GM12878 (cell line): ENCODE measurements around the gene ITIH1. TPM values are rescaled to one million over a fixed set of nuclear protein-coding genes. Genes with fewer than 3 reads are reported as not detected.

Experiments used
- ATAC-seq: fragments of 200-7000 bp; cut with Tn5 transposase; 3 replicates; pipeline ENCODE4 v1.9.1; 2020; ENCODE audit warnings: mild to moderate bottlenecking, moderate library complexity
- BruUV-seq: library from RNA; stranded (reverse); fragments of 400-500 nt; replicated peaks from 2 replicates; lab custom pipeline; 2021; lab: Mats Ljungman, UMichigan
- CTCF ChIA-PET: fragments of 300-600 bp; sonication (Branson Sonifier 250); formaldehyde crosslinking; extraction: SDS; loops from one replicate; lab custom pipeline; 2021; ENCODE audit warnings: inconsistent platforms; lab: Yijun Ruan, JAX
- POLR2A ChIA-PET: fragments of 350-600 bp; formaldehyde crosslinking; extraction: SDS; loops from one replicate; lab custom pipeline; 2021; ENCODE audit warnings: inconsistent platforms; lab: Charles Lee
- RAD21 ChIA-PET: fragments of 300-600 bp; sonication (Branson Sonifier 250); formaldehyde crosslinking; loops from one replicate; lab custom pipeline; 2023; ENCODE audit warnings: antibody characterized with exemption; ENCODE audit not compliant: unreplicated experiment; lab: Charles Lee
- SMC1A ChIA-PET: fragments of 300-600 bp; sonication (Branson Sonifier 250); formaldehyde crosslinking; loops from one replicate; lab custom pipeline; 2023; ENCODE audit not compliant: unreplicated experiment, uncharacterized antibody; lab: Charles Lee
- DNase-seq: peaks from one replicate; pipeline ENCODE4 v3.0.0-alpha.2; 2011; ENCODE audit warnings: low read depth, low spot score
- FAIRE-seq: peaks from 3 replicates; lab custom pipeline; 2011; peaks lifted over from hg19 to GRCh38; lab: Jason Lieb, UNC
- H2AFZ ChIP-seq: 2 replicates; pipeline ENCODE4 v1.6.0; 2011; ENCODE audit warnings: low read depth, low read length, control low read depth; ENCODE audit not compliant: control insufficient read depth
- H3K27ac ChIP-seq: 2 replicates; pipeline ENCODE4 v1.5.1; 2011; ENCODE audit warnings: control low read depth; ENCODE audit not compliant: control insufficient read depth, insufficient read depth
- H3K27me3 ChIP-seq, 2 experiments: replicated peaks in 1 of 2; 2 replicates each; pipeline versions ENCODE4 v1.6.0 to v1.6.1; 2011; ENCODE audit warnings: low read length in 1 of 2; ENCODE audit not compliant: control insufficient read depth in 2 of 2, insufficient read depth in 2 of 2
- H3K36me3 ChIP-seq, 2 experiments: 2 replicates each; pipeline ENCODE4 v1.5.1; 2011; ENCODE audit warnings: low read length in 1 of 2; ENCODE audit not compliant: control insufficient read depth in 2 of 2, insufficient read depth in 2 of 2
- H3K4me1 ChIP-seq: 2 replicates; pipeline ENCODE4 v1.6.1; 2011; ENCODE audit warnings: mild to moderate bottlenecking, low read length, moderate library complexity, mixed read lengths; ENCODE audit not compliant: control insufficient read depth, insufficient read depth
- H3K4me2 ChIP-seq: 2 replicates; pipeline ENCODE4 v1.6.0; 2011; ENCODE audit warnings: control low read depth; ENCODE audit not compliant: control insufficient read depth, insufficient read depth
- H3K4me3 ChIP-seq: fragments of 200-600 bp; sonication (generic); 2 replicates; pipeline ENCODE4 v1.5.1; 2016
- H3K79me2 ChIP-seq: 2 replicates; pipeline ENCODE4 v1.6.0; 2011; ENCODE audit warnings: low read length; ENCODE audit not compliant: control insufficient read depth, insufficient read depth
- H3K9ac ChIP-seq: 2 replicates; pipeline ENCODE4 v1.8.0; 2011; ENCODE audit warnings: low read length, control low read depth, mixed read lengths; ENCODE audit not compliant: control insufficient read depth, insufficient read depth
- H3K9me3 ChIP-seq: replicated peaks from 3 replicates; pipeline ENCODE4 v1.5.1; 2011; ENCODE audit warnings: mild to moderate bottlenecking, low read length; ENCODE audit not compliant: control insufficient read depth, insufficient read depth
- H4K20me1 ChIP-seq: 2 replicates; pipeline ENCODE4 v1.6.0; 2011; ENCODE audit not compliant: control insufficient read depth, insufficient read depth
- CHD1 ChIP-seq: IDR thresholded peaks from 2 replicates; pipeline ENCODE4 v1.6.1; 2012; ENCODE audit warnings: low read depth, low read length, improper control_type of control experiment
- EP300 ChIP-seq, 2 experiments: fragments of 150-350 bp in 1 of 2; IDR thresholded peaks; 2 replicates each; pipeline ENCODE4 v1.6.1; 2011 to 2012; ENCODE audit warnings: low read depth in 2 of 2, low read length in 2 of 2, borderline replicate concordance in 1 of 2, improper control_type of control experiment in 1 of 2, inconsistent platforms in 1 of 2; ENCODE audit not compliant: control insufficient read depth in 1 of 2
- ESRRA ChIP-seq: IDR thresholded peaks from 2 replicates; pipeline ENCODE4 v1.6.1; 2012; ENCODE audit warnings: mild to moderate bottlenecking, low read length, improper control_type of control experiment
- MEF2B ChIP-seq: fragments of 450-650 bp; IDR thresholded peaks from 2 replicates; pipeline ENCODE4 v1.6.1; 2018; ENCODE audit warnings: mild to moderate bottlenecking, moderate library complexity; ENCODE audit not compliant: partially characterized antibody, poor library complexity, severe bottlenecking
- MYB ChIP-seq: fragments of 150-350 bp; IDR thresholded peaks from 2 replicates; pipeline ENCODE4 v1.6.1; 2014; ENCODE audit warnings: mild to moderate bottlenecking, low read depth, low read length, borderline replicate concordance
- NFXL1 ChIP-seq: fragments of 450-650 bp; IDR thresholded peaks from 2 replicates; pipeline ENCODE4 v1.6.1; 2017; ENCODE audit warnings: antibody characterized with exemption, mild to moderate bottlenecking, borderline replicate concordance
- RELA ChIP-seq: fragments of 450-650 bp; IDR thresholded peaks from 2 replicates; pipeline ENCODE4 v1.8.0; 2014; ENCODE audit warnings: borderline replicate concordance; ENCODE audit not compliant: partially characterized antibody
- SREBF2 ChIP-seq: IDR thresholded peaks from 2 replicates; pipeline ENCODE4 v1.6.1; 2012; ENCODE audit warnings: mild to moderate bottlenecking, low read length
- STAT3 ChIP-seq: IDR thresholded peaks from 2 replicates; pipeline ENCODE4 v1.6.1; 2011; ENCODE audit warnings: low read depth, low read length, improper control_type of control experiment
- TCF3 ChIP-seq: IDR thresholded peaks from 2 replicates; pipeline ENCODE4 v1.6.1; 2012; ENCODE audit warnings: low read depth, mild to moderate bottlenecking, low read length, borderline replicate concordance; ENCODE audit not compliant: insufficient read depth
- WGBS: methylation state at CpG from one replicate; pipeline ENCODE4 v1.1.6; 2016; ENCODE audit warnings: low lambda C conversion rate; ENCODE audit not compliant: insufficient replicate concordance, insufficient coverage; ENCODE audit errors: missing lambda C conversion rate; 5-methylcytosine and 5-hydroxymethylcytosine counted together
- in situ Hi-C: fragments of 300-500 bp; cut with MboI; formaldehyde crosslinking; loops from 9 replicates; pipeline ENCODE4 v1.14.3; 2018; ENCODE audit warnings: mixed read lengths
- intact Hi-C: fragments of 100-400 bp; cut with micrococcal nuclease; formaldehyde crosslinking; loops from one replicate; pipeline ENCODE4 v1.14.2; 2022; ENCODE audit not compliant: unreplicated experiment
- polyA plus RNA-seq, 11 experiments: library from polyadenylated mRNA; depleted of rRNA in 4 of 11; unstranded in 6 of 11; stranded (reverse) in 5 of 11; fragments of >200 nt; fragmentation: Nextera tagmentation in 4 of 11; fragmentation: Illumina TruSeq in 1 of 11; extraction: Ambion mirVana in 4 of 11; extraction: Trizol in 1 of 11; gene quantifications; 1 replicate in 1 of 11; 2 replicates in 10 of 11; pipeline versions ENCODE4 v1.2.1 to v1.2.3, GENCODE V29; 2011 to 2016; ENCODE audit warnings: inconsistent platforms in 2 of 11, missing spikeins in 2 of 11, low read depth in 1 of 11
- total RNA-seq, 4 experiments: library from RNA; depleted of rRNA in 3 of 4; stranded (reverse); fragments of >200 nt in 3 of 4; fragmentation: Illumina TruSeq in 1 of 4; extraction: Trizol in 1 of 4; gene quantifications; 2 replicates each; pipeline versions ENCODE4 v1.2.1 to v1.2.3, GENCODE V29; 2013 to 2021
- TF ChIP-seq, protein P1 (sequence below): IDR thresholded peaks from 2 replicates; pipeline ENCODE4 v1.6.1; 2011; ENCODE audit warnings: borderline replicate concordance, low read depth, mild to moderate bottlenecking, moderate library complexity, low read length; ENCODE audit not compliant: insufficient read depth, poor library complexity, severe bottlenecking

The ITIH1 gene
- total and polyA plus RNA-seq, 10 of the 15 experiments (the other 5 are each of a cell fraction or from before 2014, with no cell fraction given): 0.33 to 0.64 (median 0.44) TPM; not detected in 7

DNA sequence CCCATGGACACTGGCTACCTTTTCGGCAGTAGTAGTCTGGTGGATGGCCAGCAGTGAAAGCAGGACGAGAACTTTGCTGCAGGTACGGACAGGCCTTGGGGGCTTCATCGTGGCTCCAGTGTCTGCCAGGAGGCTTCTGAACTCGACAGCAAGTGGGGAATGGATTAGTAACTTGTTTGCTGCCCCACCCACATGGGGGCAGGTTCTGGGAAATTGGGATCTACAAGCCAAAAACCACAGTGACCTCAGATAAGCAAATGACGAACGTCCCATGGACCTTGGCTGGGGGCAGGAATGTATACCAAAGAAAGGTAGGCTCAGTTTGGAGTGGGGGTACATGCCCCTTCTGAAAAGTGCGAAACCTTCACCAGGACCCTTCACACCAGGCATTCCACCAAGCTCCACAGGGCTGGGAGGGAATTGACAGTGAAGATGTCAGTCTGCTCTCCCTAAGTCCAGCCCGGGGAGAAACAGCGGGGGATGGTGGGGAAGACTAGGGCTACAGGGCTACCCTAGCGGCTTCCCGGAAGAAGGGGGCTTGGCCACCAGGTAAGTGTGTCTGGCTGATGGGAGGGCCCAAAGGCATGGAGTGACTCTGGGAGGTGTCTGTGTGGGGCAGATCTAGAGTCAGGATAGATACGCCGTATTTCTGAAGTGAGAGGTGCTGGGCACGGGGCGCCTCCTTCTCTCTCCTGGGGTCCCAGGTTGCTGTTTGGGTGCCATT lies 53.3 kb downstream of the ITIH1 start, which contains the start of gene ITIH4 (continued):
- TF ChIP-seq SREBF2 (no peak), RELA (no peak)

DNA sequence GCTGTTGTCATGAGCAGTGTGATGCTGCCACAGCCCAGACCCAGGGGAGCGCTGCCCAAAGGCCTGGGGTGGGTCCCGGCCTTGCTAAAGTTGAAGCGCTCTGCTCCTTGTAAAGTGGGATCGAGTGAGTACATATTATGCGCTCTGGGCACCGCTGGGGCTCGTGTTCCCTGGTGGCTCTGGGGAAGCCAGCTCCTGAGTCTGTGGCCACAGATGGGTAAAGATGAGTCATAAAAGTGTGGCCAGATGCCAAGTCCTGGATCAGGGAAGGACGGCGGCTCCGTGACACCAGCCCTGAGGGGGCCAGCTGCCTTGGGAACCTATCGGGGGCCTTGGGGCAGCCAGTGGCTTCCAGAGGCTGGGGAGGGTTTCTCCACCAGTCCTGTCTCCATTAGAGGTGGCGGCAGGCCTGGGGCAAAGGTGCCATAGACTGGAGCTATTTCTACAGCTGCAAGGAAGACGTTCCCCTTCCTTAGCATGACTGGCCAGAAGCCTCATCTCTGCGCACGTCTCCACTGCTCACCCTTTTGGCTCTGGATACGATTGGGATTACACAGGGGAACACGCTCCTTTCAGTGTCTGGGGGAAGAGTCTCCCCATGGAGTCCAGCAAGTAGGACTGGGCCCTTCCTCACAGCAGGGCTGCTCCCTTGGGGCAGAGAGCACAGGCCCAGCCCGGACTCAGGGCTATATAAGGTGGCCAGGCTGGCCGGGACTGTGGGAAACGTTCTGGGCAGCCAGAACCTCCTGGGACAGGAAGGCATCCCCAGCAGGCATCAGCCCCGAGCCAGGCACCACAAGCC lies 54.3 kb downstream of the ITIH1 start:
- TF ChIP-seq CHD1 (no peak), NFXL1 (no peak), TCF3 (no peak), STAT3 (no peak), MEF2B (no peak), MYB (no peak), ESRRA (no peak), EP300 (IDR thresholded peaks at IDR 0.05; ENCODE audit: borderline replicate concordance in 1 of 2, control insufficient read depth in 1 of 2, low read depth in 2 of 2, low read length in 2 of 2) (no peak)
- TF ChIP-seq, protein P1, sequence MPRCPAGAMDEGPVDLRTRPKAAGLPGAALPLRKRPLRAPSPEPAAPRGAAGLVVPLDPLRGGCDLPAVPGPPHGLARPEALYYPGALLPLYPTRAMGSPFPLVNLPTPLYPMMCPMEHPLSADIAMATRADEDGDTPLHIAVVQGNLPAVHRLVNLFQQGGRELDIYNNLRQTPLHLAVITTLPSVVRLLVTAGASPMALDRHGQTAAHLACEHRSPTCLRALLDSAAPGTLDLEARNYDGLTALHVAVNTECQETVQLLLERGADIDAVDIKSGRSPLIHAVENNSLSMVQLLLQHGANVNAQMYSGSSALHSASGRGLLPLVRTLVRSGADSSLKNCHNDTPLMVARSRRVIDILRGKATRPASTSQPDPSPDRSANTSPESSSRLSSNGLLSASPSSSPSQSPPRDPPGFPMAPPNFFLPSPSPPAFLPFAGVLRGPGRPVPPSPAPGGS: no peak
- TF ChIP-seq, all 136 proteins: peak for 0
- ChIA-PET CTCF (no interaction called here), SMC1A (no interaction called here), RAD21 (no interaction called here), POLR2A (no interaction called here)
- Histone ChIP-seq H3K4me3 (no peak overlapping the region), H3K4me1 (no peaks in the 10 kb centered on the region), H3K9ac (no peak overlapping the region), H3K27ac (no peak overlapping the region), H4K20me1 (no peaks in the 10 kb centered on the region), H3K4me2 (no peak overlapping the region), H3K79me2 (no peaks in the 10 kb centered on the region), H3K36me3 (peaks cover 0 to 2% of the 10 kb centered on the region in 2 experiments; a peak in 2 of 4 replicates), H2AFZ (no peak overlapping the region), H3K27me3 (no peaks in the 10 kb centered on the region), H3K9me3 (no peaks in the 10 kb centered on the region)
- no TSS peak for BruUV-seq
- no peak for ATAC-seq
- WGBS: 75% methylated on average over 21 of the region's 21 CpGs
- no peak for DNase-seq
- in situ Hi-C loops: no loop called here
- no peak for FAIRE-seq
- intact Hi-C loops: no loop called here
